GM10847 (cell line): Measurements from ENCODE around the gene UTF1.

Source experiments
- POLR2A ChIP-seq: IDR thresholded peaks from 2 replicates; pipeline ENCODE4 v1.6.1; 2011; ENCODE audit not compliant: insufficient read length; ENCODE audit errors: extremely low read depth

UTF1 gene

GRCh38 chr10:133190225-133190624 is 39.8 kb upstream of the UTF1 start:
- TF ChIP-seq POLR2A: no peak

GRCh38 chr10:133191651-133192050 is 38.4 kb upstream of the UTF1 start:
- no peak for TF ChIP-seq POLR2A

GRCh38 chr10:133194151-133194550 is 35.9 kb upstream of the UTF1 start:
- no peak for TF ChIP-seq POLR2A

- TF ChIP-seq POLR2A: no peak
These were observed 34.9 kb upstream of the UTF1 start for GRCh38 chr10:133195096-133195495.

- no peak for TF ChIP-seq POLR2A
These were observed 34.4 kb upstream of the UTF1 start for GRCh38 chr10:133195611-133196010.

- TF ChIP-seq POLR2A: no peak
These were observed 33.6 kb upstream of the UTF1 start for GRCh38 chr10:133196221-133196915.

- no peak for TF ChIP-seq POLR2A
These were observed 32.9 kb upstream of the UTF1 start for GRCh38 chr10:133196936-133197758.

- no peak for TF ChIP-seq POLR2A
These were observed 32.2 kb upstream of the UTF1 start for GRCh38 chr10:133197786-133198185.

- TF ChIP-seq POLR2A: no peak
These were observed 31.8 kb upstream of the UTF1 start for GRCh38 chr10:133198206-133198605.

- no peak for TF ChIP-seq POLR2A
These were observed 31.2 kb upstream of the UTF1 start for GRCh38 chr10:133198621-133199487.

GRCh38 chr10:133199488-133199885 is 30.5 kb upstream of the UTF1 start:
- no peak for TF ChIP-seq POLR2A

GRCh38 chr10:133199992-133200611 is 29.9 kb upstream of the UTF1 start:
- TF ChIP-seq POLR2A: no peak

GRCh38 chr10:133200621-133201031 is 29.4 kb upstream of the UTF1 start:
- no peak for TF ChIP-seq POLR2A

GRCh38 chr10:133201151-133201947 is 28.7 kb upstream of the UTF1 start:
- no peak for TF ChIP-seq POLR2A
